Naive thymus-derived CD4-positive, alpha-beta T cell (primary cell): ENCODE data around the gene LONP1. TPM values are rescaled to one million over a fixed set of nuclear protein-coding genes. Genes with fewer than 3 reads are reported as not detected.
A peak's percentile ranks its signal among the peaks of the same experiment; 100 is the strongest.

Experiments used
- ATAC-seq: fragments of 150-1000 bp; cut with Tn5 transposase; 2 replicates; pipeline ENCODE4 v1.10.0; 2021; ENCODE audit warnings: mild to moderate bottlenecking, moderate library complexity
- CTCF ChIA-PET: fragments of 350-600 bp; sonication (Branson Sonifier 250); formaldehyde crosslinking; loops from one replicate; lab custom pipeline; 2021; ENCODE audit warnings: antibody characterized with exemption; lab: Charles Lee
- POLR2A ChIA-PET: fragments of 350-600 bp; sonication (Branson Sonifier 250); formaldehyde crosslinking; loops from one replicate; lab custom pipeline; 2021; ENCODE audit warnings: antibody characterized with exemption, inconsistent platforms; lab: Charles Lee
- DNase-seq, 9 donors: peaks; one replicate each; pipeline versions ENCODE4 v3.0.0 to v3.0.0-alpha.2; 2020 to 2022; ENCODE audit warnings: mixed read lengths in 1 of 9
- H3K27ac ChIP-seq: one replicate; pipeline ENCODE4 v1.7.0; 2013; ENCODE audit warnings: mild to moderate bottlenecking, low read depth, low read length, moderate library complexity
- H3K27me3 ChIP-seq, 2 donors: one replicate each; pipeline ENCODE4 v1.7.0; 2013; ENCODE audit warnings: low read length in 2 of 2, mild to moderate bottlenecking in 2 of 2, moderate library complexity in 2 of 2; ENCODE audit not compliant: control insufficient read depth in 2 of 2, insufficient read depth in 2 of 2
- H3K36me3 ChIP-seq, 3 experiments: 1 replicate in 2 of 3; 2 replicates in 1 of 3; pipeline ENCODE4 v1.7.0; 2013; ENCODE audit warnings: low read length in 3 of 3, mild to moderate bottlenecking in 3 of 3, moderate library complexity in 1 of 3; ENCODE audit not compliant: insufficient read depth in 3 of 3, control insufficient read depth in 2 of 3
- H3K4me1 ChIP-seq, 2 donors: one replicate each; pipeline ENCODE4 v1.7.0; 2013; ENCODE audit warnings: low read length in 2 of 2, mild to moderate bottlenecking in 2 of 2, moderate library complexity in 1 of 2; ENCODE audit not compliant: control insufficient read depth in 2 of 2, insufficient read depth in 2 of 2
- H3K4me3 ChIP-seq: 2 replicates; pipeline ENCODE4 v1.7.0; 2013; ENCODE audit warnings: mild to moderate bottlenecking, low read length
- H3K9me3 ChIP-seq, 3 experiments: 1 replicate in 2 of 3; 2 replicates in 1 of 3; pipeline ENCODE4 v1.7.0; 2013; ENCODE audit warnings: low read length in 3 of 3; ENCODE audit not compliant: control insufficient read depth in 2 of 3
- H3K27ac Mint-ChIP-seq, 9 donors: one replicate each; pipeline ENCODE4 v1.8.0; 2020 to 2022; ENCODE audit warnings: mixed read lengths in 9 of 9, mild to moderate bottlenecking in 8 of 9, moderate library complexity in 5 of 9, inconsistent platforms in 2 of 9
- H3K27me3 Mint-ChIP-seq, 5 donors: one replicate each; pipeline ENCODE4 v1.8.0; 2021 to 2022; ENCODE audit warnings: mixed read lengths in 5 of 5, mild to moderate bottlenecking in 1 of 5
- H3K36me3 Mint-ChIP-seq, 5 donors: one replicate each; pipeline ENCODE4 v1.8.0; 2020 to 2022; ENCODE audit warnings: mixed read lengths in 5 of 5, mild to moderate bottlenecking in 3 of 5, inconsistent platforms in 1 of 5
- H3K4me1 Mint-ChIP-seq, 7 donors: one replicate each; pipeline ENCODE4 v1.8.0; 2020 to 2022; ENCODE audit warnings: mixed read lengths in 7 of 7, mild to moderate bottlenecking in 3 of 7, inconsistent platforms in 1 of 7
- H3K4me3 Mint-ChIP-seq, 10 donors: one replicate each; pipeline ENCODE4 v1.8.0; 2020 to 2022; ENCODE audit warnings: mild to moderate bottlenecking in 10 of 10, mixed read lengths in 10 of 10, moderate library complexity in 6 of 10, inconsistent platforms in 2 of 10
- H3K9me3 Mint-ChIP-seq, 11 donors: one replicate each; pipeline ENCODE4 v1.8.0; 2020 to 2022; ENCODE audit warnings: mixed read lengths in 11 of 11, mild to moderate bottlenecking in 4 of 11, inconsistent platforms in 1 of 11, moderate library complexity in 1 of 11
- intact Hi-C, 2 donors: fragments of 100-400 bp; cut with micrococcal nuclease; formaldehyde crosslinking; loops; one replicate each; pipeline ENCODE4 v1.15.1; 2023
- polyA plus RNA-seq, 2 donors: library from polyadenylated mRNA; unstranded; fragments of 300-500 nt; fragmentation: Illumina TruSeq; gene quantifications; one replicate each; pipeline ENCODE4 v1.2.3, GENCODE V29; 2021
- total RNA-seq, 6 experiments: library from RNA in 5 of 6; stranded (reverse) in 5 of 6; gene quantifications; 1 replicate in 5 of 6; 2 replicates in 1 of 6; pipeline ENCODE4 v1.2.3 and lab custom pipeline; 2021 to 2026

Gene LONP1
- total and polyA plus RNA-seq, 7 experiments from 2014 or later = 20.0 to 102 (median 73.6) TPM

- intact Hi-C loops = loop anchor here in 1 of 2 donors (10.0 kb wide), 1 partner anchor 467 kb away; no protein-coding TSS in a partner anchor
- DNase-seq (no peak), ATAC-seq (no peak)
- Mint-ChIP-seq H3K9me3 (peaks cover 0 to 4% (median 0%) of the 10 kb centered on the region in 11 donors), H3K27me3 (peaks cover 0 to 4% (median 0%) of the 10 kb centered on the region in 5 donors), H3K4me3 (no peak overlapping the region), H3K36me3 (no peaks in the 10 kb centered on the region), H3K4me1 (no peaks in the 10 kb centered on the region), H3K27ac (peak overlapping the region in 1 of 9 donors; percentile 39)
- no peaks in the 10 kb centered on the region for H3K9me3 ChIP-seq
- H3K27me3 ChIP-seq = no peaks in the 10 kb centered on the region
- no peak overlapping the region for H3K4me3 ChIP-seq
- CTCF ChIA-PET = no interaction called here
- no peak overlapping the region for H3K27ac ChIP-seq
- POLR2A ChIA-PET = interaction anchor here (0.7 kb wide), 1 partner anchor 106 kb away, joined by 3 read pairs; no protein-coding TSS in a partner anchor
- H3K36me3 ChIP-seq = no peaks in the 10 kb centered on the region
- H3K4me1 ChIP-seq = no peaks in the 10 kb centered on the region
These were observed 7.6 kb upstream of the LONP1 start for GRCh38 chr19:5727453-5728050.

- Mint-ChIP-seq H3K4me3 (peak overlapping the region; percentile 87 to 96 (median 93)), H3K36me3 (peaks cover 0 to 8% (median 3%) of the 10 kb centered on the region in 5 donors), H3K9me3 (peaks cover 0 to 7% (median 0%) of the 10 kb centered on the region in 11 donors), H3K4me1 (peaks cover 9 to 42% (median 29%) of the 10 kb centered on the region in 7 donors), H3K27me3 (peaks cover 0 to 2% (median 0%) of the 10 kb centered on the region in 5 donors), H3K27ac (peak overlapping the region; percentile 79 to 98 (median 95))
- Histone ChIP-seq H3K36me3 (peaks cover 0 to 14% (median 0%) of the 10 kb centered on the region in 3 experiments), H3K4me1 (peaks cover 12 to 16% of the 10 kb centered on the region in 2 donors), H3K4me3 (peak overlapping the region; percentile 86), H3K27ac (peak overlapping the region; percentile 97), H3K9me3 (no peaks in the 10 kb centered on the region), H3K27me3 (no peaks in the 10 kb centered on the region)
- intact Hi-C loops = no loop called here
- ChIA-PET POLR2A (interaction anchor here (0.5 to 3.0 kb wide), 15 partner anchors 11 to 1472 kb away, joined by 3 to 32 read pairs (median 3); partner anchors contain the start of genes DUS3L, NDUFA11, RPL36 and SAFB), CTCF (interaction anchor here (0.6 kb wide), 1 partner anchor 78 kb away, joined by 4 read pairs; no protein-coding TSS in a partner anchor)
- peak in 1 of 9 donors; percentile 40 for DNase-seq
- ATAC-seq = no peak
These were observed 529 bp downstream of the LONP1 start for GRCh38 chr19:5719274-5719960.

GRCh38 chr19:5718579-5719273 lies 1.2 kb downstream of the LONP1 start:
- DNase-seq (peak in 1 of 9 donors; percentile 51), ATAC-seq (no peak)
- Mint-ChIP-seq H3K9me3 (peaks cover 0 to 7% (median 0%) of the 10 kb centered on the region in 11 donors), H3K27ac (peak overlapping the region; percentile 79 to 97 (median 92)), H3K27me3 (peaks cover 0 to 2% (median 0%) of the 10 kb centered on the region in 5 donors), H3K4me1 (peaks cover 9 to 42% (median 29%) of the 10 kb centered on the region in 7 donors), H3K4me3 (peak overlapping the region; percentile 83 to 96 (median 92)), H3K36me3 (peaks cover 0 to 12% (median 3%) of the 10 kb centered on the region in 5 donors)
- no peaks in the 10 kb centered on the region for H3K9me3 ChIP-seq
- intact Hi-C loops = no loop called here
- no peaks in the 10 kb centered on the region for H3K27me3 ChIP-seq
- peak overlapping the region; percentile 86 for H3K4me3 ChIP-seq
- peaks cover 12 to 16% of the 10 kb centered on the region in 2 donors for H3K4me1 ChIP-seq
- H3K27ac ChIP-seq = peak overlapping the region; percentile 97
- POLR2A ChIA-PET = interaction anchor here (0.5 to 3.0 kb wide), 10 partner anchors 11 to 1472 kb away, joined by 3 to 11 read pairs (median 3); partner anchors contain the start of genes DUS3L, RPL36, SAFB and SAFB2
- CTCF ChIA-PET = no interaction called here
- peaks cover 0 to 19% (median 4%) of the 10 kb centered on the region in 3 experiments for H3K36me3 ChIP-seq

GRCh38 chr19:5718037-5718578 lies 1.8 kb downstream of the LONP1 start:
- intact Hi-C loops = no loop called here
- Mint-ChIP-seq H3K36me3 (peaks cover 0 to 12% (median 3%) of the 10 kb centered on the region in 5 donors), H3K9me3 (peaks cover 0 to 7% (median 0%) of the 10 kb centered on the region in 11 donors), H3K27me3 (peaks cover 0 to 2% (median 0%) of the 10 kb centered on the region in 5 donors), H3K27ac (peak overlapping the region in 7 of 9 donors; percentile 79 to 97 (median 92)), H3K4me1 (peaks cover 9 to 42% (median 29%) of the 10 kb centered on the region in 7 donors), H3K4me3 (peak overlapping the region; percentile 69 to 96 (median 90))
- Histone ChIP-seq H3K27me3 (no peaks in the 10 kb centered on the region), H3K9me3 (no peaks in the 10 kb centered on the region), H3K36me3 (peaks cover 0 to 25% (median 5%) of the 10 kb centered on the region in 3 experiments), H3K4me1 (peaks cover 12 to 16% of the 10 kb centered on the region in 2 donors), H3K27ac (peak overlapping the region; percentile 97), H3K4me3 (no peak overlapping the region)
- DNase-seq (peak in 1 of 9 donors; percentile 62), ATAC-seq (no peak)
- ChIA-PET POLR2A (interaction anchor here (0.8 to 3.0 kb wide), 4 partner anchors 10 to 72 kb away, joined by 3 to 11 read pairs (median 4); partner anchors contain the start of genes DUS3L and RPL36), CTCF (interaction anchor here (0.7 kb wide), 1 partner anchor 12 kb away, joined by 3 read pairs; no protein-coding TSS in a partner anchor)

- CTCF ChIA-PET = interaction anchor here (0.7 kb wide), 1 partner anchor 11 kb away, joined by 3 read pairs; no protein-coding TSS in a partner anchor
- peaks cover 0 to 12% (median 4%) of the 10 kb centered on the region in 5 donors for H3K36me3 Mint-ChIP-seq
- no peak for ATAC-seq
- H3K4me1 Mint-ChIP-seq = peaks cover 9 to 42% (median 29%) of the 10 kb centered on the region in 7 donors
- Histone ChIP-seq H3K27ac (peak overlapping the region; percentile 51), H3K36me3 (peaks cover 0 to 32% (median 5%) of the 10 kb centered on the region in 3 experiments), H3K4me1 (peaks cover 12 to 16% of the 10 kb centered on the region in 2 donors), H3K27me3 (no peaks in the 10 kb centered on the region), H3K4me3 (no peak overlapping the region), H3K9me3 (no peaks in the 10 kb centered on the region)
- no peak for DNase-seq
- peak overlapping the region in 4 of 9 donors; percentile 61 to 77 (median 69) for H3K27ac Mint-ChIP-seq
- intact Hi-C loops = no loop called here
- peaks cover 0 to 2% (median 0%) of the 10 kb centered on the region in 5 donors for H3K27me3 Mint-ChIP-seq
- H3K4me3 Mint-ChIP-seq = peak overlapping the region in 9 of 10 donors; percentile 34 to 96 (median 62)
- peaks cover 0 to 7% (median 0%) of the 10 kb centered on the region in 11 donors for H3K9me3 Mint-ChIP-seq
- POLR2A ChIA-PET = interaction anchor here (0.7 to 1.8 kb wide), 4 partner anchors 27 to 95 kb away, joined by 3 to 5 read pairs (median 4); partner anchors contain the start of genes RPL36, SAFB and SAFB2
These were observed 2.6 kb downstream of the LONP1 start for GRCh38 chr19:5717215-5717935.
